ENCODE measurements around the gene CADM2. TPM values are rescaled to one million over a fixed set of nuclear protein-coding genes. Genes with fewer than 3 reads are reported as not detected.

The CADM2 gene
- total RNA-seq, 1 donor from 2014 or later: 2.9 TPM

DNA sequence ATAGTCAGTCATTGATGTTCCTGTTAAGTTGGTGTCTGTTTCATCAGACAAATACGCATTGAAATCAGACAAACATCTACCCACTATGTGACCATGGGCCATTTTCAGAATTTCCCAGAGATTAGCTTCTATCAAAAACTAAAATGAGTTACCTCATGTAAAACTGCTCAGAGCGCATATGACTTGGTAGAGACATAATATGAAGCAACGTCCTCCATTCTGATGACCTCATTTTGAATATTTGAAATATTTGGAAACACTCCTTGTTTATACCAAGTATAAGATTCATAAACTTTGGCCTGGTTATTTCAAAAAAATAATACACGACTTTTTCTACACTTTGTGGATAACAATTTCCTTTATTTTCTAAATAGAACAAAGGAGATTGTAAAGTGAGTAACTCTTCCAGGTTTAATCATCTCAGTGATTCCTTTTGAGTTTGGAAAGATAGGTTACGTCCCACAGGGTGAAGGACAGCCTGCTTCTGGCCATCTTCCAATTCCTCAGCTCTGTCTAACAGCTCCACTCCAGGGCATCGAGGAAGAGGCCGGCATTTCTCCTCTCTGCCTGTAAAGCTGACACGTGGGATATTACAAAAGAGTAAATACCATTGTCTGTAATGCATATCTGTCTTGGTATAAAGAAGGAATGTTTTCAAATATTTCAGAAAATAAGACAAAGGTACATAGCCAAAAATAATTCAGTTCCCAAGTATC lies 122.6 kb downstream of the CADM2 start:
- H3K36me3 Mint-ChIP-seq (ENCODE audit: low read depth, unreplicated experiment): no peaks in the 10 kb centered on the region
- DNase-seq (ENCODE audit: low read depth) (peak; percentile 25), FAIRE-seq (no peak)
- Histone ChIP-seq H3K79me2 (ENCODE audit: insufficient read depth, low read length) (no peaks in the 10 kb centered on the region), H3K9me3 (ENCODE audit: insufficient read depth, low read depth, low read length) (no peaks in the 10 kb centered on the region), H3K36me3 (ENCODE audit: insufficient read depth, low read length) (no peaks in the 10 kb centered on the region), H3K4me1 (ENCODE audit: insufficient read depth, low read length) (no peaks in the 10 kb centered on the region), H3K4me2 (ENCODE audit: low read length) (peak overlapping the region; percentile 12), H4K20me1 (ENCODE audit: insufficient read depth, low read length) (no peaks in the 10 kb centered on the region), H3K27ac (ENCODE audit: low read depth, low read length) (no peak overlapping the region), H2AFZ (ENCODE audit: low read depth, low read length) (no peak overlapping the region), H3K4me3 (ENCODE audit: insufficient read depth, low read depth, low read length) (no peak overlapping the region), H3K27me3 (ENCODE audit: insufficient read depth, low read length) (no peaks in the 10 kb centered on the region), H3K9ac (ENCODE audit: low read length) (no peak overlapping the region)
- H3K4me3 Mint-ChIP-seq (ENCODE audit: unreplicated experiment): no peak overlapping the region
- TF ChIP-seq EZH2 (IDR thresholded peaks at IDR 0.05; ENCODE audit: insufficient read depth, low read length) (no peak), CTCF (IDR thresholded peaks at IDR 0.05; ENCODE audit: insufficient read depth, low read depth, low read length) (no peak)
- H3K4me1 Mint-ChIP-seq (ENCODE audit: low read depth, unreplicated experiment): peaks cover 6% of the 10 kb centered on the region
- H3K27me3 Mint-ChIP-seq (ENCODE audit: low read depth, unreplicated experiment): no peaks in the 10 kb centered on the region
- H3K9me3 Mint-ChIP-seq (ENCODE audit: unreplicated experiment): no peaks in the 10 kb centered on the region
- peak overlapping the region; percentile 70 for H3K27ac Mint-ChIP-seq (ENCODE audit: unreplicated experiment)

DNA sequence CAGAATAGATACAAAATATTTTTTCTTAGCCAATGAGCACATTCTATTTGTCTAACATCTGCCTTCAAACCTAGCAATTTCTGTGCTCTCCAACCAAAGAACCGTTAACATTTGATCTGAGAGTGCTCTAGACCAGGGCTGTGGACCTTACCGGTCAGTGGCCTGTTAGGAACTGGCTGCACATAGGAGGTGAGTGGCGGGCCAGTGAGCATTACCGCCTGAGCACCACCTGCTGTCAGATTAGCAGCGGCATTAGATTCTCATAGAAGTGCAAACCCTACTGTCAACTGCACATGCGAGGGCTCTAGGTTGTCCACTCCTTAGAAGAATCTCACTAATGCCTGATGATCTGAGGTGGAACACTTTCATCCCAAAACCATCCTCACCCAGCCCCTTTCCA lies 131.7 kb downstream of the CADM2 start:
- Mint-ChIP-seq H3K4me3 (ENCODE audit: unreplicated experiment) (no peak overlapping the region), H3K36me3 (ENCODE audit: low read depth, unreplicated experiment) (no peaks in the 10 kb centered on the region), H3K9me3 (ENCODE audit: unreplicated experiment) (no peaks in the 10 kb centered on the region), H3K27me3 (ENCODE audit: low read depth, unreplicated experiment) (no peaks in the 10 kb centered on the region), H3K4me1 (ENCODE audit: low read depth, unreplicated experiment) (no peaks in the 10 kb centered on the region), H3K27ac (ENCODE audit: unreplicated experiment) (no peak overlapping the region)
- H3K27me3 ChIP-seq (ENCODE audit: insufficient read depth, low read length): no peaks in the 10 kb centered on the region
- H3K79me2 ChIP-seq (ENCODE audit: insufficient read depth, low read length): no peaks in the 10 kb centered on the region
- no peak for TF ChIP-seq EZH2 (IDR thresholded peaks at IDR 0.05; ENCODE audit: insufficient read depth, low read length)
- TF ChIP-seq CTCF (IDR thresholded peaks at IDR 0.05; ENCODE audit: insufficient read depth, low read depth, low read length): no peak
- no peak overlapping the region for H3K27ac ChIP-seq (ENCODE audit: low read depth, low read length)
- FAIRE-seq (no peak), DNase-seq (ENCODE audit: low read depth) (no peak)
- H3K4me1 ChIP-seq (ENCODE audit: insufficient read depth, low read length): no peaks in the 10 kb centered on the region
- no peaks in the 10 kb centered on the region for H3K9me3 ChIP-seq (ENCODE audit: insufficient read depth, low read depth, low read length)
- no peak overlapping the region for H2AFZ ChIP-seq (ENCODE audit: low read depth, low read length)
- no peak overlapping the region for H3K4me2 ChIP-seq (ENCODE audit: low read length)
- H3K4me3 ChIP-seq (ENCODE audit: insufficient read depth, low read depth, low read length): no peak overlapping the region
- H4K20me1 ChIP-seq (ENCODE audit: insufficient read depth, low read length): no peaks in the 10 kb centered on the region
- no peaks in the 10 kb centered on the region for H3K36me3 ChIP-seq (ENCODE audit: insufficient read depth, low read length)
- no peak overlapping the region for H3K9ac ChIP-seq (ENCODE audit: low read length)

DNA sequence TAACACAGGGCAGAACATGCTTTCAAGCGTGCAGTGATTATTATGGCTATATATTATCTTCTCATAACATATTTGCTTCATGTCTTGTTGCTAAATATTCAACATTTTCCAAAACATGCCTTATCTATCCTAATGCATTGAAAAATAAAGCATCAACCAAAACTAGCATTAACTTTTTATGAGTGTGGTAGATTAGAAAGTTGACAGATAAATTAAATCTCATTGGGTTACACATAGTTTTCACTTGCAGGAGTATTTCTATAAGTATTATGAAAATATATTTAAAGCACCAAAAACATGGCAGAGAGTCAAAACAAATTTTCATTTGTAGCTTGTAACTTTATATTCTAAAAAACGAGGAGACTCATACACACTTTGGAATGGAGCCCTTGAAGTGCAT lies 141.5 kb downstream of the CADM2 start:
- H3K9me3 ChIP-seq (ENCODE audit: insufficient read depth, low read depth, low read length): no peaks in the 10 kb centered on the region
- Mint-ChIP-seq H3K4me3 (ENCODE audit: unreplicated experiment) (no peak overlapping the region), H3K36me3 (ENCODE audit: low read depth, unreplicated experiment) (no peaks in the 10 kb centered on the region), H3K9me3 (ENCODE audit: unreplicated experiment) (no peaks in the 10 kb centered on the region), H3K27ac (ENCODE audit: unreplicated experiment) (no peak overlapping the region), H3K4me1 (ENCODE audit: low read depth, unreplicated experiment) (no peaks in the 10 kb centered on the region), H3K27me3 (ENCODE audit: low read depth, unreplicated experiment) (no peaks in the 10 kb centered on the region)
- DNase-seq (ENCODE audit: low read depth): no peak
- no peak for TF ChIP-seq CTCF (IDR thresholded peaks at IDR 0.05; ENCODE audit: insufficient read depth, low read depth, low read length)
- TF ChIP-seq EZH2 (IDR thresholded peaks at IDR 0.05; ENCODE audit: insufficient read depth, low read length): no peak
- no peak overlapping the region for H3K4me2 ChIP-seq (ENCODE audit: low read length)
- no peaks in the 10 kb centered on the region for H3K27me3 ChIP-seq (ENCODE audit: insufficient read depth, low read length)
- no peak overlapping the region for H3K9ac ChIP-seq (ENCODE audit: low read length)
- H3K4me1 ChIP-seq (ENCODE audit: insufficient read depth, low read length): no peaks in the 10 kb centered on the region
- no peak overlapping the region for H3K4me3 ChIP-seq (ENCODE audit: insufficient read depth, low read depth, low read length)
- H3K36me3 ChIP-seq (ENCODE audit: insufficient read depth, low read length): no peaks in the 10 kb centered on the region
- H2AFZ ChIP-seq (ENCODE audit: low read depth, low read length): no peak overlapping the region
- FAIRE-seq: no peak
- H4K20me1 ChIP-seq (ENCODE audit: insufficient read depth, low read length): no peaks in the 10 kb centered on the region
- no peaks in the 10 kb centered on the region for H3K79me2 ChIP-seq (ENCODE audit: insufficient read depth, low read length)
- H3K27ac ChIP-seq (ENCODE audit: low read depth, low read length): no peak overlapping the region
